Left lobe of liver (tissue), 2 donors: ENCODE measurements around the gene OPN1MW2. TPM values are rescaled to one million over a fixed set of nuclear protein-coding genes. Genes with fewer than 3 reads are reported as not detected.
"Not testable (repeated sequence)": the region's sequence is repeated elsewhere in the genome, so short reads cannot be mapped to it uniquely, and the experiment has no call there.

Experiments
- ATAC-seq: fragments of 200-7000 bp; cut with Tn5 transposase; one replicate; pipeline ENCODE4 v1.9.1; 2020; ENCODE audit warnings: mild to moderate bottlenecking, moderate library complexity
- DNase-seq: peaks from one replicate; pipeline ENCODE4 v3.0.0-alpha.2; 2020; ENCODE audit warnings: low spot score
- total RNA-seq: library from RNA; stranded (reverse); gene quantifications from one replicate; pipeline ENCODE4 v1.2.1, GENCODE V29; 2021
- donor health status: DM: no; HTN: no; CAD: no; lungs with moderate emphysema.
- donor health status: DM: no; HTN: yes; CAD: no.

OPN1MW2 gene
- total RNA-seq, result not detected

DNA sequence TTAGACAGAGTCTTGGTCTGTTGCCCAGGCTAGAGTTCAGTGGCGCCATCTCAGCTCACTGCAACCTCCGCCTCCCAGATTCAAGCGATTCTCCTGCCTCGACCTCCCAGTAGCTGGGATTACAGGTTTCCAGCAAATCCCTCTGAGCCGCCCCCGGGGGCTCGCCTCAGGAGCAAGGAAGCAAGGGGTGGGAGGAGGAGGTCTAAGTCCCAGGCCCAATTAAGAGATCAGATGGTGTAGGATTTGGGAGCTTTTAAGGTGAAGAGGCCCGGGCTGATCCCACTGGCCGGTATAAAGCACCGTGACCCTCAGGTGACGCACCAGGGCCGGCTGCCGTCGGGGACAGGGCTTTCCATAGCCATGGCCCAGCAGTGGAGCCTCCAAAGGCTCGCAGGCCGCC, at the start of gene OPN1MW2:
Gene OPN1MW2 (plus strand): TSS at position 301 of the 400 bp plus-strand sequence. CDS start 60 bp downstream, at position 361.
- not testable (repeated sequence) for DNase-seq, ATAC-seq

DNA sequence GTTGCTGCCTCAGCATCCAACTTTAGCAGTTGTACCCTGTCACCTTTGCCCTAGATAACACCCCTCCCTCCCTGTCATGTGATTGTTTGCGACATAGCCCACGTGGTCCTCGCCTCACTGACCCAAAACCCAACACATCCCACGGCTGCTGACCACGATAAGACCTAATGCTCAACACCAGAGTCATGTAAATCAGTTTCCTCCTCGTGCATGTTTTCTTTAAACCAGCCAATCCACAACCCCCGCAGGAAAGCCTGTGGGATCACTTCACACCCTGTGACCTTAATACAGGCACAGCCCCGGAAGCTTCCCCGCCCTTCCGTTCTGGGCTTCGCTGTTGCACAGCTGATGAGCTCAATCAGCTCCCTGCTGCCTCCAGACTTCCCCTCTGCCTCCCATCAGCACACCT, 47.0 kb upstream of the OPN1MW2 start:
- ATAC-seq, result peak; percentile 65
- not testable (repeated sequence) for DNase-seq

DNA sequence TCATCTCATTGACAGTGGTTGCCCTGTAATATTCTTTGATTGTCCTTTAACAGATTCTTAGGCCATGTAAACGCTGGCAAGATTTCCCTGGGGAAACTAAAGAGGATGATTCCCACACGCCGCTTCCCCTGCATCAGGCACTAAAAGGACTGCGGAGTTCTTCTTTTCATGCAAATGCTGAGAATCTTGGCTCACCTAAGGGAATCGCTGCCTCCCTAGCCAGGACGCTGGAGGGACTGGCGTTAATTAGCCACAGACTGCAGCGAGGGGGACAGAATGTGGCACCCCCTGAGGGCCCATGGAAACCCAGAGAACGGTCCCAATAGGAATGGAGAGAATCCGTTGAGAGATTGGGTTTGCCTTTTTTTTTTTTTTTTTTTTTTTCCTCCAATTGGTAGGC, 45.2 kb upstream of the OPN1MW2 start:
- not testable (repeated sequence) for DNase-seq, ATAC-seq

DNA sequence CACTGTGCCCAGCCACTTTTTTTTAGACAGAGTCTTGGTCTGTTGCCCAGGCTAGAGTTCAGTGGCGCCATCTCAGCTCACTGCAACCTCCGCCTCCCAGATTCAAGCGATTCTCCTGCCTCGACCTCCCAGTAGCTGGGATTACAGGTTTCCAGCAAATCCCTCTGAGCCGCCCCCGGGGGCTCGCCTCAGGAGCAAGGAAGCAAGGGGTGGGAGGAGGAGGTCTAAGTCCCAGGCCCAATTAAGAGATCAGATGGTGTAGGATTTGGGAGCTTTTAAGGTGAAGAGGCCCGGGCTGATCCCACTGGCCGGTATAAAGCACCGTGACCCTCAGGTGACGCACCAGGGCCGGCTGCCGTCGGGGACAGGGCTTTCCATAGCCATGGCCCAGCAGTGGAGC, 37.3 kb upstream of the OPN1MW2 start, which contains the start of gene OPN1MW:
Gene OPN1MW (plus strand): TSS at position 301 of the 400 bp plus-strand sequence. CDS start 82 bp downstream, at position 383.
- not testable (repeated sequence) for ATAC-seq, DNase-seq

DNA sequence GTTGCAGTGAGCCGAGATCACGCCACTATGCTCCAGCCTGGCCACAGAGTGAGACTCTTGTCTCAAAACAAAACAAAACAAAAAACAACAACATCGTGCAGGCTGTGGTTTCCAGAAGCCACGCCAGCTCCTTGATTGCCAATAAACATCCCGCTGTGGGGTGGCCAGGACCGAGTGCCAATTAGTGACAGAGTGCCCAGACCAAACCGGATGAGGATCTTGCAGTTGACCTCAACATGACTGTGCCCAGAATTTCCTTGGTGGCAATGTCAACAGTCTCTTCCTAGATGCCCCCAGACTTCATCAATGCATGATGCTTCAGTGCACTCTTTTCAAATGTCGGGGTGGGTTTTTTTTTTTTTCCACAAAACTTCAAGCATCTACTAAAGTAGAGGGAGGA, 35.8 kb upstream of the OPN1MW2 start:
- not testable (repeated sequence) for DNase-seq, ATAC-seq

GRCh38 chrX:154192846-154193245, 26.7 kb upstream of the OPN1MW2 start:
- not testable (repeated sequence) for DNase-seq, ATAC-seq

GRCh38 chrX:154194316-154194715, 25.2 kb upstream of the OPN1MW2 start:
- ATAC-seq, result peak; percentile 61

GRCh38 chrX:154196466-154196865, 23.1 kb upstream of the OPN1MW2 start:
- ATAC-seq, DNase-seq: not testable (repeated sequence)

More at GRCh38 chrX:154194316-154194715, 25.2 kb upstream of the OPN1MW2 start:
- not testable (repeated sequence) for DNase-seq

DNA sequence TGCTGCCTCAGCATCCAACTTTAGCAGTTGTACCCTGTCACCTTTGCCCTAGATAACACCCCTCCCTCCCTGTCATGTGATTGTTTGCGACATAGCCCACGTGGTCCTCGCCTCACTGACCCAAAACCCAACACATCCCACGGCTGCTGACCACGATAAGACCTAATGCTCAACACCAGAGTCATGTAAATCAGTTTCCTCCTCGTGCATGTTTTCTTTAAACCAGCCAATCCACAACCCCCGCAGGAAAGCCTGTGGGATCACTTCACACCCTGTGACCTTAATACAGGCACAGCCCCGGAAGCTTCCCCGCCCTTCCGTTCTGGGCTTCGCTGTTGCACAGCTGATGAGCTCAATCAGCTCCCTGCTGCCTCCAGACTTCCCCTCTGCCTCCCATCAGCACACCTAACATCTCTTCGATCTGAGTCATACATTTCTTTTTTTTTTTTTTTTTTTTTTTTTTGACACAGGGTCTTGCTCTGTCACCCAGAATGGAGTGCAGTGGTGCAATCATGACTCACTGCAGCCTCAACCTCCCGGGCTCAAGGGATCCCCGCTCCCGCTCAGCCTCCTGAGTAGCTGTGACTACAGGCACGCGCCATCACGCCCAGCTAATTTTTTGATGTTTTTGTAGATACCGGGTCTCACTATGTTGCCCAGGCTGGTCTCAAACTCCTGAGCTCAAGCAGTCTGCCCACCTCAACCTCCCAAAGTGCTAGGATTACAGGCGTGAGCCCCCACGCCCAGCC, 9.7 kb upstream of the OPN1MW2 start:
- peak; percentile 68 for ATAC-seq
- DNase-seq, result not testable (repeated sequence)

DNA sequence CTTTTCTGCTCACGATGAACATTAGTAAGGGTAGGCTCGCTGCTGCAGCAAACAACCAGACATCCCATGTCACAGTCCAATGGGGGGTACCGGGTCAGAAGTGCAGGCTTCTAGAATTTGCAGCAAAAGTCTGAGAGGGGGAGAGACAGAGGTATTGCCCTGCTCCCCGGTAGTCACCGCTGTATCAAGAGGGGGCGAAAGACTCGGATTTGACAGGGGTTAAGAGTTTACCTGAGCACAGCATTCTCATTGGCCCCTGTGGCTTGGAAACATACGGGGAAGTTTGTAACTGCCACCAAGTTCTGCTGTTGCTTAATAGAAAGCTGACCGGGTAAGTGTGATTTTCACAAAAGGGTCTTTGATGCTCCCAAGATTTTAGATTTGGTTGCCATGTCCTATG, 8.5 kb upstream of the OPN1MW2 start:
- DNase-seq, ATAC-seq: not testable (repeated sequence)

DNA sequence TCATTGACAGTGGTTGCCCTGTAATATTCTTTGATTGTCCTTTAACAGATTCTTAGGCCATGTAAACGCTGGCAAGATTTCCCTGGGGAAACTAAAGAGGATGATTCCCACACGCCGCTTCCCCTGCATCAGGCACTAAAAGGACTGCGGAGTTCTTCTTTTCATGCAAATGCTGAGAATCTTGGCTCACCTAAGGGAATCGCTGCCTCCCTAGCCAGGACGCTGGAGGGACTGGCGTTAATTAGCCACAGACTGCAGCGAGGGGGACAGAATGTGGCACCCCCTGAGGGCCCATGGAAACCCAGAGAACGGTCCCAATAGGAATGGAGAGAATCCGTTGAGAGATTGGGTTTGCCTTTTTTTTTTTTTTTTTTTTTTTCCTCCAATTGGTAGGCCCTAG, 8.1 kb upstream of the OPN1MW2 start:
- not testable (repeated sequence) for DNase-seq, ATAC-seq

DNA sequence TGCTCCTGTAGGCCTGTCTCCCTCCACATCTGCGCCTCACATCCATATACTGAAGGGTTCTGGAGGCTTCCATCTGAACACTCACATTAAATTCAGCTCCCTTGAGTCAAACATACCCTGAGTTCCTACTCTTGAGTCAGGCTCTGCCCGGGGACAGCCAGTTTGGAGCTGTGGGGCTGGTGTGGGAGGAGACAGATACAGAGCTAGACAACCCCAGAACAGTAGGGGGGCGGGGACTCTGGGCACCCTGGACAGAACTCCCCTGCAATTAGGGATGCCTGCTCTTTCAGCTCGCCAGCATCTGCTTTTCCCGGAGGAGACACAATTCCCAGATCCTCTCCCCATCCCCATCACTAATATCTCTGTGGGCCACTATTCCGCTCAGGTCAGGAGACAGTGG, 5.7 kb downstream of the OPN1MW2 start:
- ATAC-seq, DNase-seq: not testable (repeated sequence)

GRCh38 chrX:154226706-154227105, 7.2 kb downstream of the OPN1MW2 start:
- ATAC-seq, DNase-seq: not testable (repeated sequence)

DNA sequence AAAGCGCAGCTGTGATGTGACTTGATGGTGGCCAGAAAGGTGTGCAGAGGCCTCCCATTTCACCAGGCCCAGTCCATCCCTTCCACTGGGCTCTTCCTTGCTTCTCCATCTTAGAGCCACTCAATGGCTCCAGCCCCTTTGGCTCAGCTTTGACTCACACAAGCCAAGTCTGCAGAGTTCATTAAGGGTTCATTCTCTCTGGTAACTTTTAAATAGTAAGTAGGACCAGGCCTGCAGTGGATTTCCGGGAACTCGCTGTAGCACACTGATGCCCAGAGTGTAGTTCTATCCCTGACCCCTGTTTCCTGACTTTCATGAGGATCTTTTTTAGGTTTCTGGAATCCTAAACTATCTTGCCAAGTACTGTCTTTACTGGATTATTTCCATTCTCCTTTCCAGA, 11.9 kb downstream of the OPN1MW2 start:
- ATAC-seq, DNase-seq: not testable (repeated sequence)

GRCh38 chrX:154233620-154234019, 14.1 kb downstream of the OPN1MW2 start:
- ATAC-seq, DNase-seq: not testable (repeated sequence)

GRCh38 chrX:154238939-154239559, 19.5 kb downstream of the OPN1MW2 start:
- DNase-seq, ATAC-seq: not testable (repeated sequence)

DNA sequence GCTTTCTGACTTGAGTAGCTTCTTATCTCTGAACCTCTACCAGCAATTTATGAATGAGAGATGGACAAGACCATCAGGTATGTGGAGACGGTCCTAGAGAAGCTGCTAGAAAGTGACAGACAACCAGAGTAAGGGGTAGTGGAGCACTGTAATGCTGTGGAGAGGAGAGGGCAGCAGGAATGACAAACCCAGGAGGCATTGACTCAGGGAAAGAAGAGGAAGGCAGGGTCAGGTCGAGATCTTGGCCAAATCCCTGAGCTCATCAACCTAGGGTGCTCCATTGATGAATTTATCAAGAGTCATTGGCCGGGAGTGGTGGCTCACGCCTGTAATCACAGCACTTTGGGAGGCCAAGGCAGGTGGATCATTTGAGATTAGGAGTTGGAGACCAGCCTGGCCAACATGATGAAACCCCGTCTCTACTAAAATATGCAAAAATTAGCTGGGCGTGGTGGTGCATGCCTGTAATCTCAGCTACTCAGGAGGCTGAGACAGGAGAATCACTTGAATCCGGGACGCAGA, 20.5 kb downstream of the OPN1MW2 start:
- ATAC-seq, DNase-seq: not testable (repeated sequence)

DNA sequence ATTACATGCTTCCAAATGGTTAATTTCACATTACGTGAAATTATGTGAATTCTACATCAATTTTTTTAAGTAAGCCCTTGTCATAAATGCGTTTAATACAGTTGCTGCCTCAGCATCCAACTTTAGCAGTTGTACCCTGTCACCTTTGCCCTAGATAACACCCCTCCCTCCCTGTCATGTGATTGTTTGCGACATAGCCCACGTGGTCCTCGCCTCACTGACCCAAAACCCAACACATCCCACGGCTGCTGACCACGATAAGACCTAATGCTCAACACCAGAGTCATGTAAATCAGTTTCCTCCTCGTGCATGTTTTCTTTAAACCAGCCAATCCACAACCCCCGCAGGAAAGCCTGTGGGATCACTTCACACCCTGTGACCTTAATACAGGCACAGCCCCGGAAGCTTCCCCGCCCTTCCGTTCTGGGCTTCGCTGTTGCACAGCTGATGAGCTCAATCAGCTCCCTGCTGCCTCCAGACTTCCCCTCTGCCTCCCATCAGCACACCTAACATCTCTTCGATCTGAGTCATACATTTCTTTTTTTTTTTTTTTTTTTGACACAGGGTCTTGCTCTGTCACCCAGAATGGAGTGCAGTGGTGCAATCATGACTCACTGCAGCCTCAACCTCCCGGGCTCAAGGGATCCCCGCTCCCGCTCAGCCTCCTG, 28.0 kb downstream of the OPN1MW2 start:
- peak; percentile 69 for ATAC-seq
- DNase-seq, result not testable (repeated sequence)

GRCh38 chrX:154248076-154248475, 28.5 kb downstream of the OPN1MW2 start:
- ATAC-seq, DNase-seq: not testable (repeated sequence)

DNA sequence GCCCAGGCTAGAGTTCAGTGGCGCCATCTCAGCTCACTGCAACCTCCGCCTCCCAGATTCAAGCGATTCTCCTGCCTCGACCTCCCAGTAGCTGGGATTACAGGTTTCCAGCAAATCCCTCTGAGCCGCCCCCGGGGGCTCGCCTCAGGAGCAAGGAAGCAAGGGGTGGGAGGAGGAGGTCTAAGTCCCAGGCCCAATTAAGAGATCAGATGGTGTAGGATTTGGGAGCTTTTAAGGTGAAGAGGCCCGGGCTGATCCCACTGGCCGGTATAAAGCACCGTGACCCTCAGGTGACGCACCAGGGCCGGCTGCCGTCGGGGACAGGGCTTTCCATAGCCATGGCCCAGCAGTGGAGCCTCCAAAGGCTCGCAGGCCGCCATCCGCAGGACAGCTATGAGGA, 37.7 kb downstream of the OPN1MW2 start, which contains the start of gene OPN1MW3:
Gene OPN1MW3 (plus strand): TSS at position 301 of the 400 bp plus-strand sequence. CDS start 38 bp downstream, at position 339.
- DNase-seq, ATAC-seq: not testable (repeated sequence)
